Naive thymus-derived CD4-positive, alpha-beta T cell (primary cell): Measurements from ENCODE around the gene PLAC8L1. TPM values are rescaled to one million over a fixed set of nuclear protein-coding genes. Genes with fewer than 3 reads are reported as not detected.

Source experiments
- ATAC-seq: fragments of 150-1000 bp; cut with Tn5 transposase; 2 replicates; pipeline ENCODE4 v1.10.0; 2021; ENCODE audit warnings: mild to moderate bottlenecking, moderate library complexity
- CTCF ChIA-PET: fragments of 350-600 bp; sonication (Branson Sonifier 250); formaldehyde crosslinking; loops from one replicate; lab custom pipeline; 2021; ENCODE audit warnings: antibody characterized with exemption; lab: Charles Lee
- POLR2A ChIA-PET: fragments of 350-600 bp; sonication (Branson Sonifier 250); formaldehyde crosslinking; loops from one replicate; lab custom pipeline; 2021; ENCODE audit warnings: antibody characterized with exemption, inconsistent platforms; lab: Charles Lee
- DNase-seq, 9 donors: peaks; one replicate each; pipeline versions ENCODE4 v3.0.0 to v3.0.0-alpha.2; 2020 to 2022; ENCODE audit warnings: mixed read lengths in 1 of 9
- H3K27ac ChIP-seq: one replicate; pipeline ENCODE4 v1.7.0; 2013; ENCODE audit warnings: mild to moderate bottlenecking, low read depth, low read length, moderate library complexity
- H3K27me3 ChIP-seq, 2 donors: one replicate each; pipeline ENCODE4 v1.7.0; 2013; ENCODE audit warnings: low read length in 2 of 2, mild to moderate bottlenecking in 2 of 2, moderate library complexity in 2 of 2; ENCODE audit not compliant: control insufficient read depth in 2 of 2, insufficient read depth in 2 of 2
- H3K36me3 ChIP-seq, 3 experiments: 1 replicate in 2 of 3; 2 replicates in 1 of 3; pipeline ENCODE4 v1.7.0; 2013; ENCODE audit warnings: low read length in 3 of 3, mild to moderate bottlenecking in 3 of 3, moderate library complexity in 1 of 3; ENCODE audit not compliant: insufficient read depth in 3 of 3, control insufficient read depth in 2 of 3
- H3K4me1 ChIP-seq, 2 donors: one replicate each; pipeline ENCODE4 v1.7.0; 2013; ENCODE audit warnings: low read length in 2 of 2, mild to moderate bottlenecking in 2 of 2, moderate library complexity in 1 of 2; ENCODE audit not compliant: control insufficient read depth in 2 of 2, insufficient read depth in 2 of 2
- H3K4me3 ChIP-seq: 2 replicates; pipeline ENCODE4 v1.7.0; 2013; ENCODE audit warnings: mild to moderate bottlenecking, low read length
- H3K9me3 ChIP-seq, 3 experiments: 1 replicate in 2 of 3; 2 replicates in 1 of 3; pipeline ENCODE4 v1.7.0; 2013; ENCODE audit warnings: low read length in 3 of 3; ENCODE audit not compliant: control insufficient read depth in 2 of 3
- H3K27ac Mint-ChIP-seq, 9 donors: one replicate each; pipeline ENCODE4 v1.8.0; 2020 to 2022; ENCODE audit warnings: mixed read lengths in 9 of 9, mild to moderate bottlenecking in 8 of 9, moderate library complexity in 5 of 9, inconsistent platforms in 2 of 9
- H3K27me3 Mint-ChIP-seq, 5 donors: one replicate each; pipeline ENCODE4 v1.8.0; 2021 to 2022; ENCODE audit warnings: mixed read lengths in 5 of 5, mild to moderate bottlenecking in 1 of 5
- H3K36me3 Mint-ChIP-seq, 5 donors: one replicate each; pipeline ENCODE4 v1.8.0; 2020 to 2022; ENCODE audit warnings: mixed read lengths in 5 of 5, mild to moderate bottlenecking in 3 of 5, inconsistent platforms in 1 of 5
- H3K4me1 Mint-ChIP-seq, 7 donors: one replicate each; pipeline ENCODE4 v1.8.0; 2020 to 2022; ENCODE audit warnings: mixed read lengths in 7 of 7, mild to moderate bottlenecking in 3 of 7, inconsistent platforms in 1 of 7
- H3K4me3 Mint-ChIP-seq, 10 donors: one replicate each; pipeline ENCODE4 v1.8.0; 2020 to 2022; ENCODE audit warnings: mild to moderate bottlenecking in 10 of 10, mixed read lengths in 10 of 10, moderate library complexity in 6 of 10, inconsistent platforms in 2 of 10
- H3K9me3 Mint-ChIP-seq, 11 donors: one replicate each; pipeline ENCODE4 v1.8.0; 2020 to 2022; ENCODE audit warnings: mixed read lengths in 11 of 11, mild to moderate bottlenecking in 4 of 11, inconsistent platforms in 1 of 11, moderate library complexity in 1 of 11
- intact Hi-C, 2 donors: fragments of 100-400 bp; cut with micrococcal nuclease; formaldehyde crosslinking; loops; one replicate each; pipeline ENCODE4 v1.15.1; 2023
- polyA plus RNA-seq, 2 donors: library from polyadenylated mRNA; unstranded; fragments of 300-500 nt; fragmentation: Illumina TruSeq; gene quantifications; one replicate each; pipeline ENCODE4 v1.2.3, GENCODE V29; 2021
- total RNA-seq, 6 experiments: library from RNA in 5 of 6; stranded (reverse) in 5 of 6; gene quantifications; 1 replicate in 5 of 6; 2 replicates in 1 of 6; pipeline ENCODE4 v1.2.3 and lab custom pipeline; 2021 to 2026

Gene PLAC8L1
- total and polyA plus RNA-seq, 7 experiments from 2014 or later = 0.63 to 1.5 (median 1.00) TPM; not detected in 2

DNA sequence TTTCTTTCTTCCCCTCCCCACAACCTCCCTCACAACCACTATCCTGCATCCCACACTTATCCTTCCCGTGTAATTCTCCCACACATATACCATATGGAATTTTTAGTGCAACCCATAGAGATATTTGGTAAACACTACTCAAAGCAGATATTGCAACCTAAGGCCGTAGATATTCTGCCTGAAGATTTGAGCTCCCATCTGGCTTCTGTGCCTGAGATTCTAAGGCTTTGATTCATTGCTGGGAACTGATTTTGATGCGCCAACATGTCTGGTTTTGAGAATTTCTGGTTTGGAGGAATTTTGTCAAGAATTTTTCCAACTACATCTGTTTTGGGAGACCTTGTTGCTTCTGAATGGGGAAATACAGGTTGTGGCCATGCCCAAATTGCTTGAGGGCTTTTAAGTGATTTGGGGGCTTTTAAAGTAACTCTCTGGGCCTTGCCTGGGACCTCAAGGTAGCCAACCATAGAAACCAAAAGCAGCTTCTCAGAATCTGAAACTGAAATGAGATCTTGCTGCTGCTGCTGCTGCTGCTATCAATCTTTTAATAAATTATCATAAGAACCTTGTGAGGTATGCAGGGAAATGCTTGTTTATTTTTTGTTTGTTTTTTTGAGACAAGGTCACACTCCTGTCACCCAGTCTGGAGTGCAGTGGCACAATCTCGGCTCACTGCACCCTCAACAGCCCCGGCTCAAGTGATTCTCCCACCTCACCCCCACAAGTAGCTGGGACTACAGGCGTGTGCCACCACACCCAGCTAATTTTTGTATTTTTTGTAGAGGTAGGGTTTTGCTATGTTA lies 36.2 kb downstream of the PLAC8L1 start:
- DNase-seq = no peak
- Mint-ChIP-seq H3K4me1 (peaks cover 0 to 4% (median 0%) of the 10 kb centered on the region in 7 donors), H3K4me3 (no peak overlapping the region), H3K27me3 (peaks cover 0 to 9% (median 7%) of the 10 kb centered on the region in 5 donors), H3K27ac (no peak overlapping the region), H3K9me3 (no peaks in the 10 kb centered on the region), H3K36me3 (no peaks in the 10 kb centered on the region)
- Histone ChIP-seq H3K36me3 (no peaks in the 10 kb centered on the region), H3K4me3 (no peak overlapping the region), H3K9me3 (no peaks in the 10 kb centered on the region), H3K4me1 (no peaks in the 10 kb centered on the region), H3K27ac (no peak overlapping the region), H3K27me3 (no peaks in the 10 kb centered on the region)
- no peak for ATAC-seq
- POLR2A ChIA-PET = no interaction called here
- CTCF ChIA-PET = no interaction called here
- intact Hi-C loops = no loop called here

DNA sequence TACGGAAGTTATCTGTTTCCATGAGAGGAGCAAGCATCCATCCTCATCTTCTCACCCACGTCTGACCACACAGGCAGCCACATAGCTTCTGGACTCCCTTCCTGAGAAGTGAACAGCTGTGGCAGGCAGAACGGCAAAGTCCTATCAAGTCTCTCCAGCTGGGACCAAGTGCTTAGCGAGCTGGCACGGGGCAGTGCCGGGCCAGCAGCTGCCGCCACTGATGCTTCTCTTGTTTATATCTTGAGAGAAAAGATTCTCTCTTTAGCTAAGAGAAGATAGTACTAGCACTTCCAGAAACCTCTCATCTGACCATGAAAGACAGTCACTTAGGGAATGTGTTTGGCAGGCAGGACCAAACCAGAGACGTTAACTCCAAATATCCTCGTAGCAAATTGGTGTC lies 37.2 kb downstream of the PLAC8L1 start:
- H3K4me3 Mint-ChIP-seq = no peak overlapping the region
- no peaks in the 10 kb centered on the region for H3K36me3 Mint-ChIP-seq
- H3K4me1 Mint-ChIP-seq = peaks cover 0 to 6% (median 0%) of the 10 kb centered on the region in 7 donors
- H3K9me3 ChIP-seq = no peaks in the 10 kb centered on the region
- peaks cover 0 to 11% (median 6%) of the 10 kb centered on the region in 5 donors for H3K27me3 Mint-ChIP-seq
- no peaks in the 10 kb centered on the region for H3K4me1 ChIP-seq
- POLR2A ChIA-PET = no interaction called here
- no peak overlapping the region for H3K27ac Mint-ChIP-seq
- ATAC-seq (no peak), DNase-seq (no peak)
- H3K4me3 ChIP-seq = no peak overlapping the region
- H3K27me3 ChIP-seq = no peaks in the 10 kb centered on the region
- intact Hi-C loops = no loop called here
- no peak overlapping the region for H3K27ac ChIP-seq
- CTCF ChIA-PET = no interaction called here
- no peaks in the 10 kb centered on the region for H3K9me3 Mint-ChIP-seq
- no peaks in the 10 kb centered on the region for H3K36me3 ChIP-seq

DNA sequence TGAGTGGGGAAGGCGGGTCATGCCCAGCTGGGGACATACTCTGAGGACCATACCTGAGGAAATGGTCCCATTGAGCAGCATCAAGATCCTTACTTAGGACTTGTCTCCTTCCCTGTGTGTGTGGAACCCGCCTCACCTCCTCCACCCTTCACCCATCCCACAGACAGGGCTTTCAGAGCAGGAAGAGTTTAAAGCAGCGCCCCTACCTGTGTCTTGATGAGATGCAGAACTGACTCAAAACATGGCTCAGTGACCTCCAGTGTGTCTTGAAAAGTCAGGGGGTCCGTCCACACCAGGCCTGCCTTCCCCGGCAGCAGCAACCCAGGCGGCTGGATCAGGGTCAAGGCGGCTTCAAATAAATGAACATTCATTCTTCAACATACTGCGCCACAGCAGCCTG lies 38.4 kb downstream of the PLAC8L1 start:
- no peaks in the 10 kb centered on the region for H3K36me3 ChIP-seq
- H3K4me3 ChIP-seq = no peak overlapping the region
- CTCF ChIA-PET = no interaction called here
- Mint-ChIP-seq H3K4me3 (no peak overlapping the region), H3K9me3 (no peaks in the 10 kb centered on the region), H3K36me3 (no peaks in the 10 kb centered on the region), H3K27me3 (peaks cover 4 to 11% (median 5%) of the 10 kb centered on the region in 5 donors), H3K4me1 (peaks cover 0 to 6% (median 0%) of the 10 kb centered on the region in 7 donors), H3K27ac (no peak overlapping the region)
- ATAC-seq = no peak
- POLR2A ChIA-PET = no interaction called here
- no peak overlapping the region for H3K27ac ChIP-seq
- no peaks in the 10 kb centered on the region for H3K4me1 ChIP-seq
- H3K27me3 ChIP-seq = no peaks in the 10 kb centered on the region
- DNase-seq = no peak
- H3K9me3 ChIP-seq = no peaks in the 10 kb centered on the region
- intact Hi-C loops = no loop called here

DNA sequence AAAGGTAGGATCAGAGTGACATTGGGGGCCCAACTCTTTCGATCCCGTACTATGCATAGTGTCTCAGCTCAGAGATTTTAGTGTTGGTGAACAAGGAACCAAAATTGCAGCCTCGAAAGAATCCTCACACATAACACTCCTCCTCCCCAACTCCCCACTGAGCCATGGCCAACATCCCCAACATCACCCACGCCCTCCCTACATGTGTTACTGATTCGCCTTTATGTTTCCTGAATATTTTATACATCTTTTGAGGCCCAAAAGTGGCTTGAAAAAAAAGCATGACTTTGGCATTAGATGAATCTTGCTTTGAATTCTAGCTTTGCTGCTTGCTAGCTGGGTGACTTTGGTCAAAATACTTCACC lies 45.2 kb downstream of the PLAC8L1 start:
- ATAC-seq (no peak), DNase-seq (no peak)
- no peaks in the 10 kb centered on the region for H3K9me3 ChIP-seq
- ChIA-PET CTCF (no interaction called here), POLR2A (no interaction called here)
- no peaks in the 10 kb centered on the region for H3K4me1 ChIP-seq
- peaks cover 0 to 7% (median 0%) of the 10 kb centered on the region in 11 donors for H3K9me3 Mint-ChIP-seq
- no peaks in the 10 kb centered on the region for H3K36me3 Mint-ChIP-seq
- peaks cover 0 to 6% (median 0%) of the 10 kb centered on the region in 7 donors for H3K4me1 Mint-ChIP-seq
- no peaks in the 10 kb centered on the region for H3K27me3 ChIP-seq
- peaks cover 0 to 43% (median 15%) of the 10 kb centered on the region in 5 donors for H3K27me3 Mint-ChIP-seq
- H3K4me3 ChIP-seq = no peak overlapping the region
- intact Hi-C loops = no loop called here
- no peak overlapping the region for H3K27ac ChIP-seq
- H3K4me3 Mint-ChIP-seq = no peak overlapping the region
- H3K27ac Mint-ChIP-seq = no peak overlapping the region
- H3K36me3 ChIP-seq = no peaks in the 10 kb centered on the region

DNA sequence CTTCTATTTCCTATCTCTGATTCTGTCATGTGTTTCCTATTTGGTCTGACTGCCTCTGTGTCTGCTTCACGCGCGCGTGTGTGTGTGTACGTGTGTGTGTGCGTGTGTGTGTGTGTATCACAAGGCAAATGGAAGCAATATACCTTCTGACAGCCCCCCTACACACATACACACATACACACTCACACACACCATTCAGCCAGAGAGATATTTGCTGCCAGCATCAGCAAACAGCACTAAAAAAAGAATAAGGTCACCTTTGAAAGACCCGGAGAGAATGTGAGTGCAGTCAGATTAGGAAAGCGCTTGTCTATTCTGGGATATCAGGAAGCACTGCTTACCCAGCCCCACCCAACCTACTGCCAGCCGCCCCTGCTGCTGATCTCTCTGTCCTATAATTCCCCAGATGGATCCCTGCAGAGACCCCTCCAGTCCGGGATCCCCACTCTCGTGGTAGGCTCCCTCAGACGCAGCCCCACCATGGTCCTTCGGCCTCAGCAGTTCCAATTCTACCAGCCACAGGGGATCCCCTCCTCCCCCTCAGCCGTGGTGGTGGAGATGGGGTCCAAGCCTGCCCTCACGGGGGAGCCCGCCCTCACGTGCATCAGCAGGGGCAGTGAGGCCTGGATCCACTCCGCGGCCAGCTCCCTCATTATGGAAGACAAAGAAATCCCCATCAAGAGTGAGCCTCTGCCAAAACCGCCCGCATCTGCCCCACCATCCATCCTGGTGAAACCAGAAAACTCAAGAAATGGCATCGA lies 45.7 kb downstream of the PLAC8L1 start:
- Histone ChIP-seq H3K27me3 (no peaks in the 10 kb centered on the region), H3K4me1 (no peaks in the 10 kb centered on the region), H3K36me3 (no peaks in the 10 kb centered on the region), H3K9me3 (no peaks in the 10 kb centered on the region), H3K27ac (no peak overlapping the region), H3K4me3 (no peak overlapping the region)
- H3K4me1 Mint-ChIP-seq = peaks cover 0 to 6% (median 0%) of the 10 kb centered on the region in 7 donors
- no peak overlapping the region for H3K27ac Mint-ChIP-seq
- intact Hi-C loops = no loop called here
- DNase-seq (no peak), ATAC-seq (no peak)
- peaks cover 0 to 7% (median 0%) of the 10 kb centered on the region in 11 donors for H3K9me3 Mint-ChIP-seq
- no peak overlapping the region for H3K4me3 Mint-ChIP-seq
- POLR2A ChIA-PET = no interaction called here
- peaks cover 0 to 43% (median 17%) of the 10 kb centered on the region in 5 donors for H3K27me3 Mint-ChIP-seq
- no peaks in the 10 kb centered on the region for H3K36me3 Mint-ChIP-seq
- CTCF ChIA-PET = no interaction called here

DNA sequence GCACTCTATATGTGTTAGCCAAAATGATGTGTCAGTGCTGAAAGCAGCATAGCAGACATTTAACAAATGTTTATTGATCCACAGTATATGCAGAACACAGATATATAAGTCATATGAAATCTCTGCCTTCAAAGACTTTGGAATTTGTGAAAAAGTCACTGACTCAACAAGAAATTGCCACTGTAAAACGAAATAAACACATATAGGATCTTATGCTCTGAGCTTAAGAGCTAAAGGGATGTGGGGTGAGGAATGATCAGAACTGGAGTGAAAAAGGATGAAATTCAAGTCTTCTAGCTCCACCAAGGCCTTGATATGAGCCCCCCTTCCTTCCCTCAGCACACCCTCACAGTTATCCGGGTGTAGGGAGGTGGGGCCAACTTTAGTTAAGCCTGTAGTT lies 49.9 kb downstream of the PLAC8L1 start:
- POLR2A ChIA-PET = no interaction called here
- peaks cover 0 to under 1% (median 0%) of the 10 kb centered on the region in 11 donors for H3K9me3 Mint-ChIP-seq
- intact Hi-C loops = no loop called here
- no peaks in the 10 kb centered on the region for H3K27me3 ChIP-seq
- H3K4me1 ChIP-seq = no peaks in the 10 kb centered on the region
- no peak overlapping the region for H3K4me3 ChIP-seq
- no peak overlapping the region for H3K27ac Mint-ChIP-seq
- no peaks in the 10 kb centered on the region for H3K4me1 Mint-ChIP-seq
- no peaks in the 10 kb centered on the region for H3K9me3 ChIP-seq
- no peaks in the 10 kb centered on the region for H3K36me3 ChIP-seq
- H3K27me3 Mint-ChIP-seq = peaks cover 16 to 41% (median 18%) of the 10 kb centered on the region in 5 donors
- H3K36me3 Mint-ChIP-seq = no peaks in the 10 kb centered on the region
- CTCF ChIA-PET = no interaction called here
- no peak overlapping the region for H3K4me3 Mint-ChIP-seq
- ATAC-seq (no peak), DNase-seq (no peak)
- H3K27ac ChIP-seq = no peak overlapping the region
